HEK293T (cell line): ENCODE data around the gene UTS2.

ENCODE experiments used
- CTCF ChIA-PET: fragments of 350-600 bp; formaldehyde crosslinking; extraction: SDS; loops from one replicate; lab custom pipeline; 2021; ENCODE audit warnings: antibody characterized with exemption, inconsistent platforms; lab: Yijun Ruan, JAX
- POLR2A ChIA-PET: fragments of 350-600 bp; formaldehyde crosslinking; extraction: SDS; loops from one replicate; lab custom pipeline; 2020; ENCODE audit warnings: antibody characterized with exemption, inconsistent platforms; lab: Yijun Ruan, JAX
- DNase-seq: peaks from one replicate; pipeline ENCODE4 v3.0.0; 2012; ENCODE audit warnings: mixed read lengths; ENCODE audit errors: extremely low spot score
- ARNT ChIP-seq: fragments of 450-650 bp; IDR thresholded peaks from 2 replicates; pipeline ENCODE4 v1.6.1; 2017; ENCODE audit warnings: mild to moderate bottlenecking
- BHLHE40 ChIP-seq: fragments of 450-650 bp; IDR thresholded peaks from 2 replicates; pipeline ENCODE4 v1.6.1; 2016; ENCODE audit warnings: mild to moderate bottlenecking, moderate library complexity, borderline replicate concordance
- CTBP1 ChIP-seq: fragments of 450-650 bp; IDR thresholded peaks from 2 replicates; pipeline ENCODE4 v1.6.1; 2016; ENCODE audit warnings: borderline replicate concordance
- ELF4 ChIP-seq: fragments of 450-650 bp; IDR thresholded peaks from 2 replicates; pipeline ENCODE4 v1.6.1; 2017; ENCODE audit warnings: antibody characterized with exemption
- FOXA1 ChIP-seq: fragments of 450-650 bp; IDR thresholded peaks from 2 replicates; pipeline ENCODE4 v1.6.1; 2016; ENCODE audit warnings: mild to moderate bottlenecking
- FOXK2 ChIP-seq: fragments of 450-650 bp; IDR thresholded peaks from 2 replicates; pipeline ENCODE4 v1.6.1; 2016; ENCODE audit warnings: mild to moderate bottlenecking
- FOXM1 ChIP-seq: fragments of 450-650 bp; IDR thresholded peaks from 2 replicates; pipeline ENCODE4 v1.6.1; 2017; ENCODE audit warnings: mild to moderate bottlenecking, borderline replicate concordance
- HDGF ChIP-seq: fragments of 450-650 bp; IDR thresholded peaks from 2 replicates; pipeline ENCODE4 v1.6.1; 2017; ENCODE audit warnings: antibody characterized with exemption, borderline replicate concordance
- L3MBTL2 ChIP-seq: fragments of 450-650 bp; conservative IDR thresholded peaks from 2 replicates; pipeline ENCODE4 v1.6.1; 2016; ENCODE audit warnings: mild to moderate bottlenecking
- LEF1 ChIP-seq: fragments of 450-650 bp; IDR thresholded peaks from 2 replicates; pipeline ENCODE4 v1.6.1; 2017; ENCODE audit warnings: mild to moderate bottlenecking, borderline replicate concordance
- NFRKB ChIP-seq: fragments of 450-650 bp; IDR thresholded peaks from 2 replicates; pipeline ENCODE4 v1.6.1; 2016; ENCODE audit warnings: mild to moderate bottlenecking, moderate library complexity
- SP1 ChIP-seq: fragments of 450-650 bp; IDR thresholded peaks from 2 replicates; pipeline ENCODE4 v1.6.1; 2017
- SUZ12 ChIP-seq: fragments of 450-650 bp; IDR thresholded peaks from 2 replicates; pipeline ENCODE4 v1.6.1; 2016; ENCODE audit warnings: mild to moderate bottlenecking
- TARDBP ChIP-seq: fragments of 450-650 bp; IDR thresholded peaks from 2 replicates; pipeline ENCODE4 v1.6.1; 2016
- ZNF384 ChIP-seq: fragments of 450-650 bp; IDR thresholded peaks from 2 replicates; pipeline ENCODE4 v1.6.1; 2016
- TF ChIP-seq, protein P1 (sequence below): fragments of 450-650 bp; IDR thresholded peaks from 2 replicates; pipeline ENCODE4 v1.6.1; 2016

Gene UTS2

GRCh38 chr1:7861452-7861851, 8.6 kb upstream of the UTS2 start:
- no peak for DNase-seq
- CTCF ChIA-PET = no interaction called here
- POLR2A ChIA-PET = no interaction called here
- no peak for TF ChIP-seq FOXM1
- TF ChIP-seq, protein P1, sequence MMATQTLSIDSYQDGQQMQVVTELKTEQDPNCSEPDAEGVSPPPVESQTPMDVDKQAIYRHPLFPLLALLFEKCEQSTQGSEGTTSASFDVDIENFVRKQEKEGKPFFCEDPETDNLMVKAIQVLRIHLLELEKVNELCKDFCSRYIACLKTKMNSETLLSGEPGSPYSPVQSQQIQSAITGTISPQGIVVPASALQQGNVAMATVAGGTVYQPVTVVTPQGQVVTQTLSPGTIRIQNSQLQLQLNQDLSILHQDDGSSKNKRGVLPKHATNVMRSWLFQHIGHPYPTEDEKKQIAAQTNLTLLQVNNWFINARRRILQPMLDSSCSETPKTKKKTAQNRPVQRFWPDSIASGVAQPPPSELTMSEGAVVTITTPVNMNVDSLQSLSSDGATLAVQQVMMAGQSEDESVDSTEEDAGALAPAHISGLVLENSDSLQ = no peak
- TF ChIP-seq SP1 = no peak

GRCh38 chr1:7860130-7860529, 7.3 kb upstream of the UTS2 start:
- POLR2A ChIA-PET = no interaction called here
- DNase-seq = no peak
- CTCF ChIA-PET = no interaction called here
- TF ChIP-seq CTBP1 (no peak), L3MBTL2 (no peak), FOXM1 (no peak), FOXA1 (no peak), ELF4 (no peak), ZNF384 (no peak), FOXK2 (no peak), NFRKB (no peak), SUZ12 (no peak), ARNT (no peak), SP1 (no peak), TARDBP (no peak), LEF1 (no peak), BHLHE40 (no peak)
- TF ChIP-seq, protein P1 = no peak

- no peak for DNase-seq
- POLR2A ChIA-PET = no interaction called here
- TF ChIP-seq FOXM1 (no peak), LEF1 (no peak), FOXA1 (no peak), NFRKB (no peak), ARNT (no peak), BHLHE40 (no peak), ZNF384 (no peak), HDGF (no peak), FOXK2 (no peak), TARDBP (no peak), ELF4 (no peak), L3MBTL2 (no peak), SUZ12 (no peak), CTBP1 (no peak), SP1 (no peak)
- TF ChIP-seq, protein P1 = no peak
- CTCF ChIA-PET = no interaction called here
Observed at GRCh38 chr1:7859406-7859805, 6.5 kb upstream of the UTS2 start.

DNA sequence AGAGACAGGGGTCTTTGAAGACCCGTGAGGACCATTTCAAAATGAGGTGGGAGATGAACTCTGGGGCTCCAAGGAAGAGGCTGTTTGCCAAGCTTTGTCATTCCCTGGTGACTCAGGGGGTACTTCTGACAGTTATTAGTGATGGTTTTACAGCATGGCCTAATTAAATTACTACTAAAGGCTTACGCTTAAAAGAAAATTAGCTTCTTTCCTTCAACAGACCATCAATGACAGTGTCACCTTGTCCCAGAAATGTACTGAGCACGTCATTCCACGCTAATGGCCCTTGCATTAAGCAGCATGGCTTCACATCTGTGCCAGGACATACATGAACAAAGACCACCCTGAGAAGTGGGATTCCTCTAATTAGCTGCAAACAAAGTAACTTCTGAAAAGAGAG, 5.1 kb upstream of the UTS2 start:
- TF ChIP-seq SUZ12 (no peak), HDGF (no peak), FOXK2 (no peak), FOXA1 (no peak), ARNT (no peak), FOXM1 (no peak), SP1 (no peak), ZNF384 (no peak), TARDBP (no peak), ELF4 (no peak), LEF1 (no peak), NFRKB (no peak), L3MBTL2 (no peak), CTBP1 (no peak), BHLHE40 (no peak)
- TF ChIP-seq, protein P1 = no peak
- DNase-seq = no peak
- ChIA-PET CTCF (interaction anchor here (0.6 kb wide), 1 partner anchor 367 kb away, joined by 4 read pairs; no protein-coding TSS in a partner anchor), POLR2A (no interaction called here)

DNA sequence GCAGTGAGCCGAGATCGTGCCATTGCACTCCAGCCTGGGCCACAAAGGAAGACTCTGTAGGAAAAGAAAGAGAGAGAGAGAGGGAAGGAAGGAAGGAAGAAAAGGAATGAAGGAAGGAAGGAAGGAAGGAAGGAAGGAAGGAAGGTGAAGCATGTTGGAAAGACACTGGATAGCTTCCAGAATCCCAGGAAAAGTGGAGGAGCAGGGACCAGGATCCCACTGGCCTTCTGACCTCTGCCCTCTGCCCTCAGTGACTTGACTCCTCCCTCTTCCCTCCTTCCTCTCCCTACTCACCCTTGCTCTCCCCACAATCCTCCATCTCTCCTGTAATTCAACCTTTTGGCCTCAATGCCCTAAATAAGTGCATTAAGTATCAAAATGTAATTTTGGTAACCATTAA, 4.1 kb upstream of the UTS2 start:
- DNase-seq = no peak
- CTCF ChIA-PET = no interaction called here
- POLR2A ChIA-PET = no interaction called here
- TF ChIP-seq ELF4 = no peak
- no peak for TF ChIP-seq FOXM1
- no peak for TF ChIP-seq TARDBP
- no peak for TF ChIP-seq SP1
- TF ChIP-seq BHLHE40 = no peak
- TF ChIP-seq ARNT = no peak

GRCh38 chr1:7856345-7856744, 3.5 kb upstream of the UTS2 start:
- DNase-seq = no peak
- POLR2A ChIA-PET = no interaction called here
- CTCF ChIA-PET = no interaction called here
- no peak for TF ChIP-seq ARNT
- TF ChIP-seq L3MBTL2 = no peak
- no peak for TF ChIP-seq ZNF384
- TF ChIP-seq, protein P1 = no peak
- TF ChIP-seq SP1 = no peak
- no peak for TF ChIP-seq LEF1
- no peak for TF ChIP-seq FOXA1
- no peak for TF ChIP-seq SUZ12
- no peak for TF ChIP-seq FOXM1
- no peak for TF ChIP-seq BHLHE40
- TF ChIP-seq CTBP1 = no peak
- TF ChIP-seq ELF4 = no peak
- TF ChIP-seq HDGF = no peak
- no peak for TF ChIP-seq TARDBP
- no peak for TF ChIP-seq FOXK2
- TF ChIP-seq NFRKB = no peak
